ENCODE measurements around the gene SESTD1. TPM values are rescaled to one million over a fixed set of nuclear protein-coding genes. Genes with fewer than 3 reads are reported as not detected.
"Not testable (repeated sequence)": the region's sequence is repeated elsewhere in the genome, so short reads cannot be mapped to it uniquely, and the experiment has no call there.

SESTD1 gene
- total RNA-seq, 2 donors from 2014 or later, result 16.1 to 16.3 TPM

DNA sequence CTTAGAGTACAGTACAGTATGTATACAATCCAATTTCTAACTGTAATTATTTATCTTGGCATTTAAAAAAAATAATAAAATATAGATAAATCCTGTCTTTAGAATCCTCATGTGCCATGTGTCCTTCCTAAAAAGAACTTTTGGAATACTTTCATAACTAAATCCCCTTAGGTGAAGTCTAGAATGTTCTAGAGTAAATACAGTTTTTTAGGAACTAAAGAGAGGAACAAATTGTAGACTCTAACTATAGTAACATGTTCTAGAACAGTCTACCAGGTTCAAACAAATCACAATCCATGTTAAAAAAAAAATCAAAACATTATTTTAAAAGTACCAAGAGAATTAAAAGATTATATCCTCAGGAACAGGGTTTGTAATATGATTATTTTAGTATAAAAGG, 134.1 kb downstream of the SESTD1 start:
- DNase-seq (no peak), ATAC-seq (no peak)
- Mint-ChIP-seq H3K27me3 (no peaks in the 10 kb centered on the region), H3K4me1 (peaks cover 2% of the 10 kb centered on the region), H3K36me3 (ENCODE audit: low read depth) (no peaks in the 10 kb centered on the region), H3K4me3 (no peak overlapping the region), H3K27ac (no peak overlapping the region)
- no peaks in the 10 kb centered on the region for H3K9me3 ChIP-seq (ENCODE audit: control insufficient read depth, low read length, poor library complexity, severe bottlenecking)

DNA sequence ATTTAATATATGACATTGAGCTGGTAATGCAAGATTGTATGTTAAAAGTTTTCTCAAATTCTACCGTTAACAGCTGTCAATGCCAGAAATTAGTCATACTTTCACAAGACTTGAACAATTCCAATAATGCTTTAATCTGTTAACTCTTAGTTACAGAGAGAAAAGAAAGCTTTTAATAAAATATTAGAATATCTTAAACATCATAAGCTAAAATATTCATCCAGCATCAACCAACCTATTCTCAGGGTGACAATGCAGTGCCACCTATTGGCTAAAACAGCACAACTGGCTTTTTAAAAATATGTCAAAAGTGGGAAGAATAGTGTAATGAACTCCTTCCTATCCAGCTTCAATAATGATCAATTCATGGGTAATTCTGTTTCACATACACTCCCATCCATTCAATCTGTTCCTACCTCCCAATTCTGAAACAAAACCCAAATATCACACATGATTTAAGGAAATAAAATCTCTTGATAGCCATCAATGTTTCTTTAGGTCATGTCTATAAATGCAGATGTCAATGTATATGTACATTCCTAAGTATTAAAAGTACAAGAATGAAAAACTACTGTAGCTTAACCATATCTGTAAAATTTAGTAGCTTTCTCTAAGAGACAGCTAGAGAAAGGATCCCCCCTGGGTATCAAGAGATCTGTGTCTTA, 134.9 kb downstream of the SESTD1 start:
- no peak for DNase-seq
- H3K4me3 Mint-ChIP-seq, result no peak overlapping the region
- no peaks in the 10 kb centered on the region for H3K9me3 ChIP-seq (ENCODE audit: control insufficient read depth, low read length, poor library complexity, severe bottlenecking)
- no peak overlapping the region for H3K27ac Mint-ChIP-seq
- peaks cover 2% of the 10 kb centered on the region for H3K4me1 Mint-ChIP-seq
- no peaks in the 10 kb centered on the region for H3K36me3 Mint-ChIP-seq (ENCODE audit: low read depth)
- H3K27me3 Mint-ChIP-seq, result no peaks in the 10 kb centered on the region
- no peak for ATAC-seq

DNA sequence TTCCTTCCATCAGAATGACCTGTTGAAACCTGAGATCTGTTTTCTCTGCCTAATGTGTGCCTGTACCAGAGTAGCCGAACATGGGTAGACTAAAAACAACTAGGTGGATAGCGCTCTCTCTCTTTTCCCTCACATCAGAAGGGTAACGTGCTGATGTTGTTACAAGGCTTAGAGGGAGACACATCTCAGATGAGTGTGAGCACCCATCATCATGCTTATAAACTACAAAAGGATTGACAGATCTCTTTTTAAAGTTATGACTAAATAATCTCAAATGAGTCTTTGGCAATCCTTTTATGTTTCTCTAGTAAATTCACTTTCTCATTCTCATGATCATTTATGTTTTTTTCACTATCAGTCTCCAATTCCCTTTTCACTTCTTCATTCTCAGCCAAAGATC, 139.2 kb downstream of the SESTD1 start:
- ATAC-seq, result no peak
- H3K27ac Mint-ChIP-seq, result no peak overlapping the region
- no peak overlapping the region for H3K4me3 Mint-ChIP-seq
- H3K27me3 Mint-ChIP-seq, result no peaks in the 10 kb centered on the region
- no peak for DNase-seq
- no peaks in the 10 kb centered on the region for H3K9me3 ChIP-seq (ENCODE audit: control insufficient read depth, low read length, poor library complexity, severe bottlenecking)
- H3K4me1 Mint-ChIP-seq, result peaks cover 2% of the 10 kb centered on the region
- no peaks in the 10 kb centered on the region for H3K36me3 Mint-ChIP-seq (ENCODE audit: low read depth)

- Mint-ChIP-seq H3K27me3 (no peaks in the 10 kb centered on the region), H3K36me3 (ENCODE audit: low read depth) (no peaks in the 10 kb centered on the region), H3K4me3 (no peak overlapping the region), H3K27ac (no peak overlapping the region), H3K4me1 (no peaks in the 10 kb centered on the region)
- ATAC-seq (no peak), DNase-seq (no peak)
- H3K9me3 ChIP-seq (ENCODE audit: control insufficient read depth, low read length, poor library complexity, severe bottlenecking), result no peaks in the 10 kb centered on the region
These were observed 140.3 kb downstream of the SESTD1 start for GRCh38 chr2:179124282-179124681.

DNA sequence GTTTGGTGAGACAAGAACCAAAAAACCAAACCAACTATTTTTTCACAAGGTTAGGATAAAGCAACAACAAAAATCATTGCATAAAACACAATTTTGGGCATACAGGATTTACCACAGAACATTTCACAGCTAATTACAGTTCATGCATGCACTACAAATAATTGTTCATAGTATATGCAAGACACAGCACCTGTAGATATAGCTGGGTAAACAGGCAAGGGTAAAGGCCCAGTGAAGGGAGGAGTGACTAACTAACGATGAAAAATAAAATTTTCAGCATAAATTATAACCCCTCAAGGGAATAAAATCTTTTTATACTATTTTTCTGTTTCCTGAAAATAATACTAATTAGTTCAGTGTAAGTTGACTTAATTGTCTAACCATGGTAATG, 141.4 kb downstream of the SESTD1 start:
- no peak overlapping the region for H3K4me3 Mint-ChIP-seq
- H3K36me3 Mint-ChIP-seq (ENCODE audit: low read depth), result no peaks in the 10 kb centered on the region
- no peaks in the 10 kb centered on the region for H3K9me3 ChIP-seq (ENCODE audit: control insufficient read depth, low read length, poor library complexity, severe bottlenecking)
- no peaks in the 10 kb centered on the region for H3K27me3 Mint-ChIP-seq
- no peaks in the 10 kb centered on the region for H3K4me1 Mint-ChIP-seq
- no peak overlapping the region for H3K27ac Mint-ChIP-seq
- ATAC-seq, result no peak
- DNase-seq, result no peak

- Mint-ChIP-seq H3K4me1 (peaks cover 10% of the 10 kb centered on the region), H3K27me3 (no peaks in the 10 kb centered on the region), H3K36me3 (ENCODE audit: low read depth) (peaks cover 2% of the 10 kb centered on the region), H3K4me3 (no peak overlapping the region), H3K27ac (no peak overlapping the region)
- no peaks in the 10 kb centered on the region for H3K9me3 ChIP-seq (ENCODE audit: control insufficient read depth, low read length, poor library complexity, severe bottlenecking)
- DNase-seq (no peak), ATAC-seq (no peak)
These were observed 156.9 kb downstream of the SESTD1 start for GRCh38 chr2:179107737-179108136.

DNA sequence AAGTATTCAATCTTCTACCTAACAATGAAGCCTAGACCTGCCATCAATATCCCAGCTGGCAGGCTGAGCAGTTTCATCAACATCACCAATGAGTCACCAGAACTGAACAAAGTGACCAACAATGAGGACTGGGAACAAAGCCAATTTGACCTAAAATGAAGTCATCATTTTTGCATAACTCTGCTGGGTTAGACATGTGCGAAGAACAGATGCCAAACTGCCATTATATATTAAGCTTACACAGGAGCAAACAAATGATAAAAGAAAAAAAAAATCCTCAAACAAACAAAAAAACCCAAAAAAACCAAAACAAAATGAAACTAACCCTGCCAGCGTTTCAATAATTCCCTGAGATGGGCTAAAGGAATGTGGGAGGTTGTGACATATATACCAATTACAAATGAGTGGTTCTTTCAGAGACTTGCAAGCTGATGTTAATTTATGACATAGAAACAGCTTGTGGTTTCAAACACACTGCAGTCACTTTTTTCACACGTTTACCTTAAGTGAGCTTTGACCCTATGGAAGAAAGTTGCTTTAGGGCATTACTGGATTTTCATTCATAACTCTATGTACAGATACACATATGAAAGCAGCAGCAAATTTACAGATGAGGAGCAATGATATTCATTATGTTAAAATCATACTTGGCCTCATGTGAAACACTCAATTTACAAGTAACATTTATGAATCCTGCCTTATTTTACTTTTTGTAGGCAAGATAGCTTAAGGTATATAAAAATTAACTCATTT, 157.8 kb downstream of the SESTD1 start:
- H3K9me3 ChIP-seq (ENCODE audit: control insufficient read depth, low read length, poor library complexity, severe bottlenecking), result no peaks in the 10 kb centered on the region
- no peak for ATAC-seq
- DNase-seq, result no peak
- Mint-ChIP-seq H3K4me1 (peaks cover 10% of the 10 kb centered on the region), H3K27ac (no peak overlapping the region), H3K4me3 (no peak overlapping the region), H3K27me3 (no peaks in the 10 kb centered on the region), H3K36me3 (ENCODE audit: low read depth) (no peaks in the 10 kb centered on the region)

- H3K27ac Mint-ChIP-seq, result no peak overlapping the region
- H3K4me3 Mint-ChIP-seq, result no peak overlapping the region
- no peaks in the 10 kb centered on the region for H3K9me3 ChIP-seq (ENCODE audit: control insufficient read depth, low read length, poor library complexity, severe bottlenecking)
- H3K27me3 Mint-ChIP-seq, result no peaks in the 10 kb centered on the region
- DNase-seq (no peak), ATAC-seq (no peak)
- no peaks in the 10 kb centered on the region for H3K36me3 Mint-ChIP-seq (ENCODE audit: low read depth)
- H3K4me1 Mint-ChIP-seq, result peaks cover 10% of the 10 kb centered on the region
These were observed 158.3 kb downstream of the SESTD1 start for GRCh38 chr2:179106342-179106675.

DNA sequence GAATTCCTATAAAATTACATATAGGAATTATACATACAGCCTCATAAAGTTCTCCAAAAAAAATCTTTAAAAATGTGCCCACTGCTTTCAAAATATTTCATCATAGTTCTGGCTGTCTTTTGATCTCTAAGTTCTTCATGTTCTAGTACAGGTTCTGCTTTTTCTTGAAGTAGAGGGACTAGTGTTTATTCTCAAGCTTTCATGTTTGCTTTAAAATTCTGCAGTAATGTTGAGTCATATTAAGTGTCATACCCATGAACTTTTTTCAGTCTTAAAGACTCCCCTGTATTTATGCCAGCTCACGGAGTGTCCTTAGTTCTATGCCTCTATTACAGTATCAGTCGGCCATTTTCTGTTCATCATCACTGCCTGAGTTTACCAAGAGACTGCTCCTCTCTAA, 159.9 kb downstream of the SESTD1 start:
- no peaks in the 10 kb centered on the region for H3K9me3 ChIP-seq (ENCODE audit: control insufficient read depth, low read length, poor library complexity, severe bottlenecking)
- Mint-ChIP-seq H3K4me1 (peaks cover 10% of the 10 kb centered on the region), H3K27ac (no peak overlapping the region), H3K27me3 (no peaks in the 10 kb centered on the region), H3K4me3 (no peak overlapping the region), H3K36me3 (ENCODE audit: low read depth) (no peaks in the 10 kb centered on the region)
- no peak for ATAC-seq
- DNase-seq, result no peak

DNA sequence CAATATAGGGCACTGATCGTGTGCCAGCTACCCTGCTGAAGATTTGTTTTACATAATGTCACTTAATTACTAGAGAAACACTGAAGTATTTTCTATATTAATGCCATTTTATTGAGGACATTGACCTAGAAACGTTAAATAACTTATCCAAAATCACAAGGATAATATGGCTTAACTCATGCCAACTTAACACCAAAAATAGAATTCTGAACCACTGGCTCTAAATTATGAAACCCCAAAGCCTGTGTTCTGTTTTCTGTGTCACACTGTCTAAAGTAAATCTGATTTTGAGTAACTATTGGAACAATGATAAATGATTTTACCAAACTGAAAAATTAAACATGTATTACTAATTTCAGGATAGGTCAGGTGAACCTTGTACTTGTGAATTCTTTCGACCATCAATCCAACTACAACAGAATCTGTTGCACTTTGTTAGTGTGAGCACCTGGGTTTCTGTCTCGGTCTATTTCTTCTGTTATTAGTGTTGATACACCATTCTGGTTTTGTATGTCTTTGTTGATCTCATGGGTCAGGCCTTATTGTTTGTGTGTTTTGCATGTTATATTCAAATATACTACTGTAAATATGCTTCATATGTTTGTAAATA, 166.4 kb downstream of the SESTD1 start:
- Mint-ChIP-seq H3K36me3 (ENCODE audit: low read depth) (peaks cover 2% of the 10 kb centered on the region), H3K27me3 (peaks cover 7% of the 10 kb centered on the region), H3K27ac (no peak overlapping the region), H3K4me1 (peaks cover 2% of the 10 kb centered on the region), H3K4me3 (no peak overlapping the region)
- DNase-seq, result no peak
- no peaks in the 10 kb centered on the region for H3K9me3 ChIP-seq (ENCODE audit: control insufficient read depth, low read length, poor library complexity, severe bottlenecking)
- no peak for ATAC-seq

GRCh38 chr2:179097131-179097530, 167.5 kb downstream of the SESTD1 start:
- Mint-ChIP-seq H3K27ac (no peak overlapping the region), H3K4me1 (peaks cover 2% of the 10 kb centered on the region), H3K27me3 (peaks cover 7% of the 10 kb centered on the region), H3K4me3 (no peak overlapping the region), H3K36me3 (ENCODE audit: low read depth) (peaks cover 2% of the 10 kb centered on the region)
- DNase-seq, result no peak
- ATAC-seq, result no peak
- no peaks in the 10 kb centered on the region for H3K9me3 ChIP-seq (ENCODE audit: control insufficient read depth, low read length, poor library complexity, severe bottlenecking)

DNA sequence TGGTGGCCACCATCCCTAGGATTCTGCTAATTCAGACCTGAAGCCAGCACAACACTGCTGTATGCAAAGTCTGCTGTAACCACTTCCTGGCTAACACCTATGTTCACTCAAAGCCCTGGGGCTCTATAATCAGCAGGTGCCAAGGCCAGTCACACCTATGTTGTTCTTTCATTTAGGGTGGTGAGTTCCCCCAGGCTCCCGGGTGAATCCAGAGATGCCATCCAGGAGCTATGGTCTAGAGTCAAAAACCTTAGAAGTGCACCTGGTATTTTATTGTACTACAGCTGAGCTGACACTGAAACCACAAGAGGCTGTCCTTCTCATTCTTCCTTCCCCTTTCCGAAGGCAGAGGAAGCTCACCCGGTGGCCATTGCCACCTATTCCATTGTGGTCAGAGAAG, 168.5 kb downstream of the SESTD1 start:
- H3K4me1 Mint-ChIP-seq, result peaks cover 2% of the 10 kb centered on the region
- peak; percentile 65 for ATAC-seq
- peaks cover 2% of the 10 kb centered on the region for H3K36me3 Mint-ChIP-seq (ENCODE audit: low read depth)
- peaks cover 7% of the 10 kb centered on the region for H3K27me3 Mint-ChIP-seq
- no peak overlapping the region for H3K4me3 Mint-ChIP-seq
- no peaks in the 10 kb centered on the region for H3K9me3 ChIP-seq (ENCODE audit: control insufficient read depth, low read length, poor library complexity, severe bottlenecking)
- peak overlapping the region; percentile 1 for H3K27ac Mint-ChIP-seq
- no peak for DNase-seq

DNA sequence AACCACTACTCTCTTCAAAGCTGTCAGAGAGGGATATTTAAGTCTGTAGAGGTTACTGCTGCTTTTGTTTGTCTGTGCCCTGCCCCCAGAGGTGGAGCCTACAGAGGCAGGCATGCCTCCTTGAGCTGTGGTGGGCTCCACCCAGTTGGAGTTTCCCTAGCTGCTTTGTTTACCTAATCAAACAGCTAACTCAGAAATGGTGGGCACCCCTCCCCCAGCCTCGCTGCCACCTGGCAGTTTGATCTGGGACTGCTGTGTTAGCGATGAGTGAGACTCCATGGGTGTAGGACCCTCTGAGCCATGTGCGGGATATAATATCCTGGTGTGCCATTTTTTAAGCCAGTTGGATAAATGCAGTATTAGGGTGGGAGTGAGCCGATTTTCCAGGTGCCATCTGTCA, 171.7 kb downstream of the SESTD1 start:
- not testable (repeated sequence) for H3K27ac Mint-ChIP-seq; H3K27me3 Mint-ChIP-seq; DNase-seq; H3K4me1 Mint-ChIP-seq; H3K36me3 Mint-ChIP-seq (ENCODE audit: low read depth); ATAC-seq; H3K9me3 ChIP-seq (ENCODE audit: control insufficient read depth, low read length, poor library complexity, severe bottlenecking); H3K4me3 Mint-ChIP-seq

- DNase-seq (no peak), ATAC-seq (no peak)
- no peaks in the 10 kb centered on the region for H3K4me1 Mint-ChIP-seq
- no peak overlapping the region for H3K4me3 Mint-ChIP-seq
- no peak overlapping the region for H3K27ac Mint-ChIP-seq
- no peaks in the 10 kb centered on the region for H3K27me3 Mint-ChIP-seq
- H3K9me3 ChIP-seq (ENCODE audit: control insufficient read depth, low read length, poor library complexity, severe bottlenecking), result no peaks in the 10 kb centered on the region
- no peaks in the 10 kb centered on the region for H3K36me3 Mint-ChIP-seq (ENCODE audit: low read depth)
These were observed 181.9 kb downstream of the SESTD1 start for GRCh38 chr2:179082697-179083096.
